HL-60 (cell line): ENCODE measurements around the gene E2F8.

Experiments
- DNase-seq, 2 experiments: peaks; one replicate each; pipeline ENCODE4 v3.0.0-alpha.2; 2010 to 2020; ENCODE audit warnings: low read depth in 1 of 2, low spot score in 1 of 2
- H3K27ac ChIP-seq: fragments of 250-450 bp; sonication (Bioruptor Pico); replicated peaks from 2 replicates; pipeline ENCODE4 v1.5.1; 2020; ENCODE audit warnings: mild to moderate bottlenecking, moderate library complexity
- H3K27me3 ChIP-seq: fragments of 250-450 bp; sonication (Bioruptor Pico); 2 replicates; pipeline ENCODE4 v1.5.1; 2021; ENCODE audit warnings: mild to moderate bottlenecking, moderate library complexity; ENCODE audit not compliant: insufficient read depth, poor library complexity, severe bottlenecking
- H3K4me3 ChIP-seq: replicated peaks from 2 replicates; pipeline ENCODE4 v1.5.1; 2011; ENCODE audit warnings: mild to moderate bottlenecking, control low read depth, low read length; ENCODE audit not compliant: insufficient read depth
- GABPA ChIP-seq: IDR thresholded peaks from 2 replicates; pipeline ENCODE4 v1.6.1; 2012; ENCODE audit warnings: low read depth
- POLR2AphosphoS5 ChIP-seq: IDR thresholded peaks from 2 replicates; pipeline ENCODE4 v1.6.1; 2012; ENCODE audit warnings: low read depth
- REST ChIP-seq: IDR thresholded peaks from 2 replicates; pipeline ENCODE4 v1.6.1; 2012; ENCODE audit warnings: low read depth; ENCODE audit not compliant: insufficient replicate concordance
- SPI1 ChIP-seq: IDR thresholded peaks from 2 replicates; pipeline ENCODE4 v1.6.1; 2012; ENCODE audit warnings: low read depth, mild to moderate bottlenecking, borderline replicate concordance
- long read RNA-seq: library from polyadenylated mRNA; unstranded; transcript quantifications from one replicate; pipeline ENCODE4 v2.0.0, GENCODE V29; 2020
- TF ChIP-seq, protein P1 (sequence below): IDR thresholded peaks from one replicate; pipeline ENCODE4 v1.5.1; 2011; ENCODE audit warnings: low read length, control low read depth, inconsistent platforms; ENCODE audit not compliant: insufficient read depth

The E2F8 gene
- long read RNA-seq, transcript E2F8-202 (13 exons, 3,432 nt), result major isoform, 5 of 11 reads
- long read RNA-seq, partial matches to known transcripts, result 3 of 11 reads
- long read RNA-seq, other reads (novel, unspliced or antisense), result 1 of 11 reads

DNA sequence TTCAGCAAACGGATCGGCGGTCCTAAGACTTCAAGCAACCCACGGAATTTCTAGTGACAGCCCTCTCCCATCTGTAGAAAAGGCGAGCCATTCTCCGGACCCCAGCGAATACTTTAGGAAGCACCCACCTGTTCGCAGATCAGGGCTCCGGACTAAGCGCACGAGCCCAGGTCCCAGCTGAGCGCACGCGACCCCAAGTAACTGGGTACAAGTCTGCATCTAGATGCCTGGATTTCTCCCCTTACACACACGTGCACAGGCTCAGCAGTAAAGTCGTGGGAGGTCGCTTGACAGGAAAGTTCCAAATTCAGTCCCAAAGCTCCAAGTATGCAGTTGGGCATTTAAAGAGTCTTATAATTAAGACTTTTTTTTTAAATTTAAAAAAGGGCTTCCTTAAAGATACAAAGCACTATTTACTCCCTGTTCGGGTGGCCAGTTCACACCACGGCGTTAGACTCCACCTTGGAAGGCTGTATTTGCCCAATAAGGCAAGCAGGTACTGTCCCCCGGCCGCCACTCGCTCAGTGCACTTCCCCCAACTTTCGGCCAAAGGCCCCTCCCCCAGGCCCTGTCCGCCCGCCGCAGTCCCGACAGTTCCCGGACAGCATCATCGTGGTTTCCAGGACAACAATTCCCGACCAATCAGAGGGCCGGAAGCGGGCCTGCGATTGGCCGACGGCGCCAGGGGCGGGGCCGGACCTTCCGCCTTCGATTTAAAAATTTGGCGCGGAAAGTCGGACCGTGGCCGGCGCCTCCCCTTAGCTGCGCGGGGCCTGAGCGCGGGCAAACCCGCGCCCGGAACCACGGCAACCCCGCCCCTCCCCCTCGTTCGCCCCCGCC lies at the start of gene E2F8:
Gene E2F8 (minus strand): TSS at position 526 of the 840 bp plus-strand sequence. CDS start 824 bp downstream, outside the sequence.
- DNase-seq, result peak; percentile 80 to 98
- Histone ChIP-seq H3K27ac (peak within 1 kb of the TSS; percentile 93), H3K27me3 (no peaks in the 10 kb centered on the region), H3K4me3 (peak within 1 kb of the TSS; percentile 75)
- TF ChIP-seq POLR2AphosphoS5 (peak; percentile 60), REST (no peak), SPI1 (peak; percentile 58), GABPA (no peak)
- TF ChIP-seq, protein P1, sequence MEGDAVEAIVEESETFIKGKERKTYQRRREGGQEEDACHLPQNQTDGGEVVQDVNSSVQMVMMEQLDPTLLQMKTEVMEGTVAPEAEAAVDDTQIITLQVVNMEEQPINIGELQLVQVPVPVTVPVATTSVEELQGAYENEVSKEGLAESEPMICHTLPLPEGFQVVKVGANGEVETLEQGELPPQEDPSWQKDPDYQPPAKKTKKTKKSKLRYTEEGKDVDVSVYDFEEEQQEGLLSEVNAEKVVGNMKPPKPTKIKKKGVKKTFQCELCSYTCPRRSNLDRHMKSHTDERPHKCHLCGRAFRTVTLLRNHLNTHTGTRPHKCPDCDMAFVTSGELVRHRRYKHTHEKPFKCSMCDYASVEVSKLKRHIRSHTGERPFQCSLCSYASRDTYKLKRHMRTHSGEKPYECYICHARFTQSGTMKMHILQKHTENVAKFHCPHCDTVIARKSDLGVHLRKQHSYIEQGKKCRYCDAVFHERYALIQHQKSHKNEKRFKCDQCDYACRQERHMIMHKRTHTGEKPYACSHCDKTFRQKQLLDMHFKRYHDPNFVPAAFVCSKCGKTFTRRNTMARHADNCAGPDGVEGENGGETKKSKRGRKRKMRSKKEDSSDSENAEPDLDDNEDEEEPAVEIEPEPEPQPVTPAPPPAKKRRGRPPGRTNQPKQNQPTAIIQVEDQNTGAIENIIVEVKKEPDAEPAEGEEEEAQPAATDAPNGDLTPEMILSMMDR, result no peak

DNA sequence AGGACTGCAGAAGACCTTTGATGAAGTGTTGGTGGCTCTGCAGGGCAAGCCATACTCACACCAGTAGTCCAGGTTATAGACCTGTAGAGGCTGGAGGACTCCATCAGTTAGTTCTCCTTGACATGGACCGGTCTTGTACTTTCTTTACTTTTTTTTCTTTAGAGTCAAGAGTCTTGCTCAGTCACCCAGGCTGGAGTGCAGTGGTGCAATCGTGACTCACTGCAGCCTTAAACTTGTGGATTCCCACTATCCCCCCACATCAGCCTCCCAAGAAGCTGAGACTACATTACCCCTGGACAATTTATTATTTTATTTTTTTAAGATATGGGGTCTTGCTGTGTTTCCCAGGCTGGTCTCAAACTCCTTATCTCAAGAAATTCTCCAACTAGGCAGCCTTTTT lies 49.6 kb upstream of the E2F8 start:
- no peak for DNase-seq
- no peaks in the 10 kb centered on the region for H3K27me3 ChIP-seq
- H3K4me3 ChIP-seq, result no peak overlapping the region
- TF ChIP-seq SPI1 (no peak), POLR2AphosphoS5 (no peak), GABPA (no peak), REST (no peak)
- TF ChIP-seq, protein P1, result no peak
- no peak overlapping the region for H3K27ac ChIP-seq

DNA sequence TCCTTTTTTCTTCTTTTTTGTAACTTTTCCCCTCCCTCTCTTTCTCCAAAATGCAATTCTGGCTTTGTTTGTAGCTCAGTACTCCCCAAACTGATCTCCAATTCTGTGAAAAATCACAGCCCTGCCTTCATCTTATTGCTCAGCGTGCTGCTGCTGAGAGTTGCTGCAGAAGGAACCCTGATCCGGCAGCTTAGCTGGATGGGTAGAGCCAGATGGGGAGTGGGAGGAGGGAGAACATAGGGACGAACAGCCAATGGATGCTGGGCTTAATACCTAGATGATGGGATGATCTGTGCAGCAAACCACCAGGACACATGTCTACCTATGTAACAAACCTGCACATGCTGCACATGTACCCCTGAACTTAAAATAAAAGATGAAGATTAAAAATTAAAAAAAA lies 47.5 kb upstream of the E2F8 start:
- Histone ChIP-seq H3K4me3 (no peak overlapping the region), H3K27me3 (no peaks in the 10 kb centered on the region), H3K27ac (no peak overlapping the region)
- no peak for TF ChIP-seq GABPA
- no peak for DNase-seq

GRCh38 chr11:19286411-19286810 lies 45.7 kb upstream of the E2F8 start:
- Histone ChIP-seq H3K27me3 (no peaks in the 10 kb centered on the region), H3K4me3 (no peak overlapping the region), H3K27ac (no peak overlapping the region)
- DNase-seq, result no peak
- TF ChIP-seq SPI1 (no peak), GABPA (no peak), POLR2AphosphoS5 (no peak), REST (no peak)
- TF ChIP-seq, protein P1, result no peak
